Muscle layer of duodenum (tissue), 2 donors: Measurements from ENCODE around the gene LMX1A.

ENCODE experiments used
- H3K27ac ChIP-seq: one replicate; pipeline ENCODE4 v1.7.0; 2013; ENCODE audit warnings: mild to moderate bottlenecking, low read length
- H3K27me3 ChIP-seq: one replicate; pipeline ENCODE4 v1.7.0; 2013; ENCODE audit warnings: low read depth, mild to moderate bottlenecking, control low read depth, low read length
- H3K36me3 ChIP-seq, 2 donors: one replicate each; pipeline ENCODE4 v1.7.0; 2013; ENCODE audit warnings: low read length in 2 of 2, control low read depth in 1 of 2, mild to moderate bottlenecking in 1 of 2; ENCODE audit not compliant: insufficient read depth in 2 of 2, control insufficient read depth in 1 of 2
- H3K4me1 ChIP-seq, 2 donors: one replicate each; pipeline ENCODE4 v1.7.0; 2013; ENCODE audit warnings: low read length in 2 of 2, mild to moderate bottlenecking in 2 of 2, control low read depth in 1 of 2, moderate library complexity in 1 of 2; ENCODE audit not compliant: insufficient read depth in 2 of 2, control insufficient read depth in 1 of 2
- H3K4me3 ChIP-seq, 2 donors: one replicate each; pipeline ENCODE4 v1.7.0; 2013; ENCODE audit warnings: low read length in 2 of 2, low read depth in 1 of 2, mild to moderate bottlenecking in 1 of 2
- H3K9me3 ChIP-seq, 2 donors: one replicate each; pipeline ENCODE4 v1.7.0; 2013; ENCODE audit warnings: low read length in 2 of 2, control low read depth in 1 of 2, mild to moderate bottlenecking in 1 of 2; ENCODE audit not compliant: control insufficient read depth in 1 of 2
- donor health status: healthy.

Gene LMX1A

GRCh38 chr1:165173409-165173808 lies 183.1 kb downstream of the LMX1A start:
- no peaks in the 10 kb centered on the region for H3K27me3 ChIP-seq
- H3K36me3 ChIP-seq = no peaks in the 10 kb centered on the region
- H3K4me1 ChIP-seq = no peaks in the 10 kb centered on the region
- no peaks in the 10 kb centered on the region for H3K9me3 ChIP-seq
- H3K27ac ChIP-seq = no peak overlapping the region
- no peak overlapping the region for H3K4me3 ChIP-seq

GRCh38 chr1:165172666-165173065 lies 183.8 kb downstream of the LMX1A start:
- Histone ChIP-seq H3K4me3 (no peak overlapping the region), H3K27me3 (no peaks in the 10 kb centered on the region), H3K27ac (no peak overlapping the region), H3K36me3 (no peaks in the 10 kb centered on the region), H3K9me3 (no peaks in the 10 kb centered on the region), H3K4me1 (no peaks in the 10 kb centered on the region)

GRCh38 chr1:165169729-165170128 lies 186.8 kb downstream of the LMX1A start:
- H3K27me3 ChIP-seq = no peaks in the 10 kb centered on the region
- no peaks in the 10 kb centered on the region for H3K36me3 ChIP-seq
- H3K27ac ChIP-seq = no peak overlapping the region
- H3K9me3 ChIP-seq = no peaks in the 10 kb centered on the region
- H3K4me1 ChIP-seq = no peaks in the 10 kb centered on the region
- H3K4me3 ChIP-seq = no peak overlapping the region

- no peaks in the 10 kb centered on the region for H3K9me3 ChIP-seq
- H3K27ac ChIP-seq = no peak overlapping the region
- no peaks in the 10 kb centered on the region for H3K4me1 ChIP-seq
- no peaks in the 10 kb centered on the region for H3K27me3 ChIP-seq
- H3K36me3 ChIP-seq = no peaks in the 10 kb centered on the region
- no peak overlapping the region for H3K4me3 ChIP-seq
These were observed 187.5 kb downstream of the LMX1A start for GRCh38 chr1:165169028-165169427.

GRCh38 chr1:165168467-165168866 lies 188.0 kb downstream of the LMX1A start:
- H3K4me1 ChIP-seq = no peaks in the 10 kb centered on the region
- H3K9me3 ChIP-seq = no peaks in the 10 kb centered on the region
- no peak overlapping the region for H3K27ac ChIP-seq
- H3K36me3 ChIP-seq = no peaks in the 10 kb centered on the region
- no peaks in the 10 kb centered on the region for H3K27me3 ChIP-seq
- no peak overlapping the region for H3K4me3 ChIP-seq

- Histone ChIP-seq H3K27ac (no peak overlapping the region), H3K4me3 (no peak overlapping the region), H3K36me3 (no peaks in the 10 kb centered on the region), H3K4me1 (no peaks in the 10 kb centered on the region), H3K27me3 (no peaks in the 10 kb centered on the region), H3K9me3 (no peaks in the 10 kb centered on the region)
These were observed 193.8 kb downstream of the LMX1A start for GRCh38 chr1:165162671-165163241.

- Histone ChIP-seq H3K27ac (no peak overlapping the region), H3K4me1 (no peaks in the 10 kb centered on the region), H3K9me3 (no peaks in the 10 kb centered on the region)
These were observed 195.4 kb downstream of the LMX1A start for GRCh38 chr1:165161130-165161529.

GRCh38 chr1:165153182-165153581 lies 203.3 kb downstream of the LMX1A start:
- no peak overlapping the region for H3K4me3 ChIP-seq
- H3K27me3 ChIP-seq = no peaks in the 10 kb centered on the region
- no peak overlapping the region for H3K27ac ChIP-seq
- no peaks in the 10 kb centered on the region for H3K36me3 ChIP-seq
- H3K4me1 ChIP-seq = no peaks in the 10 kb centered on the region
- H3K9me3 ChIP-seq = no peaks in the 10 kb centered on the region

More at GRCh38 chr1:165161130-165161529, 195.4 kb downstream of the LMX1A start:
- Histone ChIP-seq H3K4me3 (no peak overlapping the region), H3K27me3 (no peaks in the 10 kb centered on the region), H3K36me3 (no peaks in the 10 kb centered on the region)

GRCh38 chr1:165152727-165153126 lies 203.8 kb downstream of the LMX1A start:
- Histone ChIP-seq H3K27me3 (no peaks in the 10 kb centered on the region), H3K4me3 (no peak overlapping the region), H3K27ac (no peak overlapping the region)

GRCh38 chr1:165152109-165152508 lies 204.4 kb downstream of the LMX1A start:
- H3K4me3 ChIP-seq = no peak overlapping the region
- no peak overlapping the region for H3K27ac ChIP-seq
- no peaks in the 10 kb centered on the region for H3K4me1 ChIP-seq
- no peaks in the 10 kb centered on the region for H3K9me3 ChIP-seq
- no peaks in the 10 kb centered on the region for H3K36me3 ChIP-seq
- no peaks in the 10 kb centered on the region for H3K27me3 ChIP-seq

More at GRCh38 chr1:165152727-165153126, 203.8 kb downstream of the LMX1A start:
- no peaks in the 10 kb centered on the region for H3K4me1 ChIP-seq
- H3K36me3 ChIP-seq = no peaks in the 10 kb centered on the region
- no peaks in the 10 kb centered on the region for H3K9me3 ChIP-seq
